HG03175 (cell line): ENCODE measurements around the gene ZBTB46.
"Not testable (repeated sequence)": the region's sequence is repeated elsewhere in the genome, so short reads cannot be mapped to it uniquely, and the experiment has no call there.

Experiments
- ATAC-seq: cut with Tn5 transposase; IDR thresholded peaks from one replicate; pipeline ENCODE4 v1.9.1; 2021; ENCODE audit warnings: mild to moderate bottlenecking, moderate library complexity; ENCODE audit not compliant: unreplicated experiment

Gene ZBTB46, protein sequence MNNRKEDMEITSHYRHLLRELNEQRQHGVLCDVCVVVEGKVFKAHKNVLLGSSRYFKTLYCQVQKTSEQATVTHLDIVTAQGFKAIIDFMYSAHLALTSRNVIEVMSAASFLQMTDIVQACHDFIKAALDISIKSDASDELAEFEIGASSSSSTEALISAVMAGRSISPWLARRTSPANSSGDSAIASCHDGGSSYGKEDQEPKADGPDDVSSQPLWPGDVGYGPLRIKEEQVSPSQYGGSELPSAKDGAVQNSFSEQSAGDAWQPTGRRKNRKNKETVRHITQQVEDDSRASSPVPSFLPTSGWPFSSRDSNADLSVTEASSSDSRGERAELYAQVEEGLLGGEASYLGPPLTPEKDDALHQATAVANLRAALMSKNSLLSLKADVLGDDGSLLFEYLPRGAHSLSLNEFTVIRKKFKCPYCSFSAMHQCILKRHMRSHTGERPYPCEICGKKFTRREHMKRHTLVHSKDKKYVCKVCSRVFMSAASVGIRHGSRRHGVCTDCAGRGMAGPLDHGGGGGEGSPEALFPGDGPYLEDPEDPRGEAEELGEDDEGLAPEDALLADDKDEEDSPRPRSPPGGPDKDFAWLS

DNA sequence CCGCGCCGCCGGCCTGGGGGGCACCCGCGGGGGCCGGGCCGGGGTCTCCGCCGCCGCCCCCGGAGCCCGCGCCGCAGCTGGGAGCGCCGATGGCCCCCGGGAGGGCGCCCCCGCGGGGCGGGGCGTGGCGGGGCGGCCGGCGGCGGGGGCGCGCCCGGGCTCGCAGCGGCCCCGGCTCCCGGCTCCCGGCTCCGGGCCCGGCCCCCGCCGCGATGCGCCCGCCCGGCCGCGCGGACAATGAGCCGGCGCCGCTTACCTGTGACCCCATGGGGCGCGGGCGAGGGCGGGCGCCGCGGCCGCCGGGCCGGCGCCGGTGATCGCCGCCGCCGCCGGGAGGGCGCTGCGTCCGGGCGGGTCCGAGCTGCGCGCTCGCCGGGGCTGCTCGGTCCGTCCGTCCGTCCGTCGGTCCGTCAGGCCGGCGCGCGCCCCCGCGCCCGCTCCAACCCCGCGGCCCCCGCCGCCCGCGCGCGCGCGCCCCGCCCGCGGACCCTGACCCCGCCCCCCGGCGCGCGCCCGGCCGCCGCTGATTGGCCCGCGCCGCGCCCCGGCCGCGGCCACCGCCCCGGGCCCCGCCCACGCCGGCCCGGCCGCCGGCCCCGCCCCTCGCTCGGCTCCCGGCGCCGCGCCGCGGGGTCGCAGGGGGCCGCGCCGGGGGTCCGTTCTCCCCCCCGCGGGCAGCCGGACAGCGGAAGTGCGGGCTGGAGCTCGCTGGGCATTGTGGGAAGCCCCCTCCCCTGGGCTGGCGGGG is at the start of gene ZBTB46:
Gene ZBTB46, minus strand, starts transcription at position 424 of the 748 bp plus-strand sequence. CDS start 40,507 bp downstream, outside the sequence.
- ATAC-seq: peak; percentile 69

DNA sequence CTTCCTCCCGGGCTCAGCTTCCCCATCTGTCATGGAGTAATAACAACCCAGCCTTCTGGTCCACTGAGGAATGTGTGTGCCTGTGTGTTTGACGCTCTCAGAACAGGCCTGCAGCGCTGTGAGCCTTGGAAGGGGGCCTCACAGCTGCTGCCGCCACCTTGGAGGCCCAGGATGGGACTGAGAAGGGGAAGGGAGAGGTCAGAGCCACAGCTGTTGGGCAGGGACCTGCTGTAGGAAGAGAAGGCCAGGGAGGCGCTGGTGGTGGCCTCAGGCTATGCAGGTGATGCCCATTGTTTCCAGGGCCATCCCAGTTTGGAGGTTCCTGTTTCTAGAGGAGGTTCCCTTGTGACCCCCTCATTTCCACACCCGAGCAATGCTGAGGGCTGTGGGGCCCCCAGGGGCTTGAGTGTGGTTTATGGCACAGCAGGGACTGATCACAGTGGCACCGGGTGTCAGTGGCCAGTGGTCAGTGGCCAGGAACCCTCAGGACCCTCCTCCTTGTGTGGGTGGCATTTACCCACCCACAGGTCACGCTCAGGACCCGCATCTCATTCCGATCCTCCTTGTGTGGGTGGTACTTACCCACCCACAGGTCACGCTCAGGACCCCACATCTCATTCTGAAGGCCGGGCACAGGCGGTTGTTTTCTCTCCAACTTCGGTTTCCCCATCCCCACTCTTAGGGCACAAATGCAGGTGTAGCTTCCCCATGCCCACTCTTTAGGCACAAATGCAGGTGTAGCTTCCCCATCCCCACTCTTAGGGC is 48.0 kb upstream of the ZBTB46 start:
- ATAC-seq: no peak

DNA sequence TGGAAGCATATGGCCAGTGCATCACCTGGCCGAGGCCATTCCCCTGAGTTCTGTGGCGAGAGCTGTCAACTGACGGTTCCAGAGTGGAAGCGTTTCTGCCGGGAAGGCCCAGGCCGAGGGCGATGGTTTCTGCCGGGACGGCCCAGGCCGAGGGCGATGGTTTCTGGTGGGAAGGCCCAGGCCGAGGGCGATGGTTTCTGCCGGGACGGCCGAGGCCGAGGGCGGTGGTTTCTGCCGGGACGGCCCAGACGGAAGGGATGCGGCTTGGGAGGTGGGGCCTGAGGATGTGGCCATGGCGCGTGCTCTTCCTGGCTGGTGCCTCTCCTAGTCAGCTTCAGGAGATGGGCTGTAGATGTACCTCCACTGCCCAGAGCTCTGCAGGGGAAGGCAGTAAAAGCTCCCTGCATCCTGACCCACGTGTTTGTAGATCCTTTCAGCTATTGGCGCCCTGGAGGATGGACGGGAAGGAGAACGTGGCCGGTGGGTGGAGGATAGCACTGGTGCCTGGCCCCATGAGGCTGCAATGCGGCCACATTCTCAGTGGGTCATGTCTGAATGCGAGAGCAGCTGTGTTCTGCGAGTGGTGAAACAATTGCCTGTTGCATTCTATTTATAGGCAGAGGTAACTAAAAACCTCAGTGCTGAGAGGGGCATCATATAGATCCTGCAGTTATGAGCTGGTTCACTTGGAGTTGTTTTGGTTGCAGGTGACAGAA is 46.8 kb upstream of the ZBTB46 start:
- ATAC-seq: no peak

DNA sequence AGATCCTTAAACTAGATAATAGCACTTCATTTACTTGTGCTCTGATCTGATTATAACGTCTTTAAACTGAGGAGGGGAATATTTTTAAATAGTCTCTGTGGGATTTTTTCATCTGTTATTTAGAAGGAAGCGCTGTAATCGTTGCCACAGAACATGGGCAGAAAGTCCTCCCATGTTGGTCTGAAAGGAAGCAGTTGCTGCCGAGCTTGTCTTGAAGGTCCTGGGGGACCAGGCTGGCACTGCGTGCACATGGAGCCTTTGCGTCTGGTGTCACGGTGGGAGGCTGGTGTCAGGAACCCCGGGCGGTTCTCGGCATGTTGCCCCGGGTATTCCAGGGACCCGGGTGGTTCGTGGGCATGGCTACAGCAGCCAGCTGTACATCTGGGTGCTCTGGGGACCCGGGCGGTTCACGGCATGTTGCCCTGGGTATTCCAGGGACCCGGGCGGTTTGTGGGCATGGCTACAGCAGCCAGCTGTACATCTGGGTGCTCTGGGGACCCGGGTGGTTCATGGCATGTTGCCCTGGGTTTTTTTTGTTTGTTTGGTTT is 45.5 kb upstream of the ZBTB46 start:
- no peak for ATAC-seq

DNA sequence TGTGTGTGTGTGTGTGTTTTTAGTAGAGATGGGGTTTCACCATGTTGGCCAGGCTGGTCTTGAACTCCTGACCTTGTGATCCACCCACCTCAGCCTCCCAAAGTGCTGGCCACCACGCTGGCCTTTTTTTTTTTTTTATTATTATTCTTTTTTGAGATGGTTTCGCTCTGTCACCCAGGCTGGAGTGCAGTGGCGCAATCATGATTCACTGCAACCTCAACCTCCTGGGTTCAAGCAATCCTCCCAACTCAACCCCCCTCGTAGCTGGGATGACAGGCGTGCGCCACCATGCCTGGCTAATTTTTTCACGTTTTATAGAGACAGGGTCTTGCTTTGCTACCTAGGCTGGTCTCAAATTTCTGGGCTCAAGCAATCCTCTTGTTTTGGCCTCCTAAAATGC is 43.2 kb upstream of the ZBTB46 start:
- ATAC-seq: not testable (repeated sequence)

DNA sequence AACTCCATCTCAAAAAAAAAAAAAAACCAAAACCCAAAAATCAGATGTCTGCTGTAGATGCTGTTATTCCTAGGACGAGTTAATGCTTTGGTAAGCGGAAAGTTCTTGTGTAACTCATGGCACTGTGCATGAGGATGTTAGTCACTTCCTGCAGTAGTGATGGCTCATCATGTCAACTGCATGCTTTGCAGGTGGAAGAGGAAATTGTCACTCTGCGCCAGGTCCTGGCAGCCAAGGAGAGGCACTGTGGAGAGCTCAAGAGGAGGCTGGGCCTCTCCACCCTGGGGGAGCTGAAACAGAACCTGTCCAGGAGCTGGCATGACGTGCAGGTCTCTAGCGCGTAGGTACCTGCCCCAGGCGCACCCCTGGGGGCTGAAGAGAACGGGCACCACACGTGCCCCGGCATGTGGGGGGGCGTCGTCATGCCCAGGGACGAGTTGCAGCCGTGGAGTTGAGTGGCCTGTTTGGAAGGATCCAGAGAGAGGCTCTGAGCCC is 42.5 kb upstream of the ZBTB46 start:
- ATAC-seq: no peak

DNA sequence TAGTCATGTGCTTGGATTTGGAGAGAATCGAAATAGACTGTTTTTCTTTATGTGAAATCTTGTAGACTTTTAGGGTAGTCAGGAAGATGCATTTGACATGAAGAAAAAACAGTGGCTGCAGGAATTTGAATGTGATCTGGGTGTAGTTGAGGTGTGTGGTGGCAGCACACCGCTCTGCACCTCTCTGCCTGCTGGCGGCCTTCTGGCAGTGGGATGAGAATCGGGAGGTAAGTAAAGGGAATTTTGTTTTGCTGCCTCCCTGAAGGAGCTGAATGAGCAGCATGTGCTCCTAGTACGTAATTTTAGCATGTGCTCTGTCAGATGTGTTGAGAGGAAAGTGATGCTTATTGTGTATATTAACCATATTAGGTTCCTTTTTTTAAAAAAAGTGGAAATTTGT is 37.2 kb upstream of the ZBTB46 start:
- no peak for ATAC-seq

DNA sequence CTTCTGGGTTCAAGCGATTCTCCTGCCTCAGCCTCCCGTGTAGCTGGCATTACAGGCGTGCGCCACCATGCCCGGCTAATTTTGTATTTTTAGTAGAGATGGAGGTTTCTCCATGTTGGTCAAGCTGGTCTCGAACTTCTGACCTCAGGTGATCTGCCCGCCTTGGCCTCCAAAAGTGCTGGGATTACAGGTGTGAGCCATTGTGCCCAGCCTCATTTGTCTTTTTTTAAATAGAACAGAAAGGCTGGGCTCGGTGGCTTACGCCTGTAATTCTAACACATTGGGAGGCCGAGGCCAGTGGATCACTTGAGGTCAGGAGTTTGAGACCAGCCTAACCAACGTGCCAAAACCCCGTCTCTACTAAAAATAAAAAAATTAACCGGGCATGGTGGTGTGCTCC is 36.0 kb upstream of the ZBTB46 start:
- ATAC-seq: not testable (repeated sequence)

DNA sequence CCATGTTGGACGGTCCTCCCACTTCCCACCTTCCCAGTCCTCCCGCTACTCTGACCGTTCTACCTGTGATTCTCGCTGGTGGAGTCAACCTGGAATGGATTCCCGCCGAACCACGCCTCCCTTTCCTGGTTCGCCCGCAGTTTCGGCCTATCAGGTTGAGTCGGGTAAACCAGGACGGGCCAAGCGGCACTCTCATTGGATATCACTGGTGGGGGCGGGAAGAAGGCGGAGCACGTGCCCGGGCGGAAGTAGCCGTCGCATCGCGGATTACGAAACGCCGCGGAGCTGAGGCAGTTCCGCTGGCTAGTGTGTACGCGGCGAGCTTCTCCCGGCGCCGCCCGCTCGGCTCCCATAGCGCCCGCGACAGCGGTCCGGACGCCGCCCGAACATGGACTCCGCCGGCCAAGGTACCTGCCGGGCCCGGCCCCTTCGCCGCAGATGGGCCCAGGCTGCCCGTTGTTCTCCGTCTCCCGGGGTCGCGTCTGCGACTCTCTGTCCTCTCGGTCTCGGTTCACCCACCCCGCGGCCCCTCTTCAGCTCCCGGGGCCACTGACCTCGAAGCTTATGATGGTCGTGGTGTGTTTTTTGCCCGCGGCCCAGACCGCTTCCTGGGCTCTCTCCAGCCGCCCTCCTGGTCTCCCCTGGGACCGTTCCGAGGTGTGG is 34.0 kb upstream of the ZBTB46 start, which contains the start of gene TPD52L2:
Gene TPD52L2, plus strand, starts transcription at position 293 of the 663 bp plus-strand sequence. Its CDS starts 96 bp downstream, at position 389.
- peak; percentile 64 for ATAC-seq

DNA sequence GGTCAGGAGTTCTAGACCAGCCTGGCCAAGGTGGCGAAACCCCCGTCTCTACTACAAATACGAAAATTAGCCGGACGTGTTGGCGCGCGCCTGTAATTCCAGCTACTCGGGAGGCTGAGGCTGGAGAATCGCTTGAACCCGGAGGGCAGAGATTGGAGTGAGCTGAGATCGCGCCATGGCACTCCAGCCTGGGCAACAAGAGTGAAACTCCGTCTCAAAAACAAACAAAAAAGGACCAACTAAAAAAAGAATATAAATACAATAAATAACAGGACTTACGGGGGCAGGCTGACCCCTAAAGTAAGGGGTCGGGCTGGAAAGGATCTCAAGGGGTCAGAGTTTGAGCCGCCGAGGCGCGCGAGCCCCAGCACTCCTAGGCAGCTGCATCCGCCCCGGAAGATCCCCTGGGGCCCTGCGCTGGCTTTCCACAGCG is 33.5 kb upstream of the ZBTB46 start:
- ATAC-seq: no peak

DNA sequence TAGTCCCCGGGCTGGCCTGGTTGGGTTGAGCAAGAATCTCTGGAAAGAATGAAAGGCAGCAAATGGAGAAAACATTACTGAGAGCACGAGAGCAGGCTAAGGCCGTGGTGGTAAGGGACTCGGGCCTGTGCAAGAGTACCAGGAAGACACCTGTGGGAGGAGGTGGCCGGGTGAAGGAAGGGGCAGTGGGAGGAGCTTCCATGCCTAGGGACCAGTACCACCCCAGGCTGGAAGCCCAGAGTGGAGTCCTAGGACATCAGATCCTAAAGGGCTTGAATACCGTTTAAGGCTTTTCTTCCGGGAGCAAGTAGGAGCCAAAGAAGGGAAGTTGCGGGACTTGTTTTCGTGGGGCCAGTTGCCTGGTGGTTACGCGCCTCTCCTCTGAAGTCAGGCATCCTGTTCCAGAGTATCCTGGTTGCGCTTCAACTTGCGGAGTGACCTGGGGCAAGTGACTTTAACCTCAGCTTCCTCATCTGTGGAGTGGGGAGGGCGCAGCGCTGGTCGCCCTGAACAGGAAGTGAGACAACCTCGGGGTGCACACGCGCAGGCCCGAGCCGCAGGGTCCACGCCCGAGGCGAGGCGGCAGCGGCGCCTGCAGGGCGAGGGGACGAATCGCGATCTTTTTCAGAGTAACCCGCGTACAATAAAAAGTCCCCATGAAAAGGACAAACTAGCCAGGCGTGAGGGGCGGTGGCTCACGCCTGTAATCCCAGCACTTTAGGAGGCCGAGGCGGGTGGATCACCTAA is 32.9 kb upstream of the ZBTB46 start:
- peak; percentile 78 for ATAC-seq

DNA sequence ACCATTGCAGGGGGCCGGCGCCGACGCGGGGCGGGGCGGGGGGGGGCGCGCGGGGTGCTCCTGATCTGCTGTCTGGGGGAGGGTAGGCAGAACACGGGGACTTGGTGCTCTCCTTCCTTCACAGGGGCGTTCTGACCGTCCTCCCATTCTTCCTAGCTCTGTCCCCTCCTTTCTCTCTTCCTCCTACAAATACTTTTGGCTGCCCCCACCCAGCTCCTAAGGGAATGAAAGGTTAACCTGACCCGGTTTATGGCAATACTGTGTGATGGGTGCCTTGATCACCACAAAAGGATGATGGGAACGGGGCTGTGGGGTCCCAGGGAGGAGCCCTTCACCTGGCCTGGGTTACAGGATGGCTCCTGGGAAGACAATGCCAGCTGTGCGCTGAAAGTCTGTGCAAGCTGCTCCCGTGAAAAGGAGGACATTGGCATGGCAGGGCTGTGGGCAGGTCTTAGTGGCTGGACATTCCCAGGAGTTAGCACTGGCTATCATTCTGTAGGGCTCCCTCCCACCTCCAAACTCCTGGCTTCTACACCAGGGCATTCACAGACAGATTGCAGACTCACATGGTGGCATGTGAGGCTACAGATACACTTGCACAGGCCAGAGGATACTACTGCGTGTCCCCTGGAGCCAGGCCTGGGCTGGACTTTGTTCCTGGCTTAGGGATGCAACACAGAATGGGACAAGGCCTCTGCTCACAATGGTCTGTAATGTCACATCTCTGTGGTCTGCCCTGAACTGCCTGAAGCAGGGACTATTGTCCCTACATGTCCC is 32.1 kb upstream of the ZBTB46 start:
- no peak for ATAC-seq

DNA sequence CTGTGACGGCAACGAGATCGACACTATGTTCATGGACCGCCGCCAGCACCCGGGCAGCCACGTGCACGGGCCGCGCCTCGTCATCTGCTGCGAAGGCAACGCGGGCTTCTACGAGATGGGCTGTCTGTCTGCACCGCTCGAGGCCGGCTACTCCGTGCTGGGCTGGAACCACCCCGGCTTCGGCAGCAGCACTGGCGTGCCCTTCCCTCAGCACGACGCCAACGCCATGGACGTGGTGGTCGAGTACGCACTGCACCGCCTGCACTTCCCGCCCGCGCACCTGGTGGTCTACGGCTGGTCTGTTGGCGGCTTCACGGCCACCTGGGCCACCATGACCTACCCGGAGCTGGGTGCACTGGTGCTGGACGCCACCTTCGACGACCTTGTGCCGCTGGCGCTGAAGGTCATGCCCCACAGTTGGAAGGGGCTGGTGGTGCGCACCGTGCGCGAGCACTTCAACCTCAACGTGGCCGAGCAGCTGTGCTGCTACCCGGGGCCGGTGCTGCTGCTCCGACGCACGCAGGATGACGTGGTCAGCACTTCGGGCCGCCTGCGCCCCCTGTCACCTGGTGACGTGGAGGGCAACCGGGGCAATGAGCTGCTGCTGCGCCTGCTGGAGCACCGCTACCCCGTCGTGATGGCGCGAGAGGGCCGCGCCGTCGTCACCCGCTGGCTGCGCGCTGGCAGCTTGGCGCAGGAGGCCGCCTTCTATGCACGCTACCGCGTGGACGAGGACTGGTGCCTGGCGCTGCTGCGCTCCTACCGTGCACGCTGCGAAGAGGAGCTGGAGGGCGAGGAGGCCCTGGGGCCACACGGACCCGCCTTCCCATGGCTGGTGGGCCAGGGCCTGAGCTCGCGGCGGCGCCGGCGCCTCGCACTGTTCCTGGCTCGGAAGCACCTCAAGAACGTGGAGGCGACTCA is 31.2 kb upstream of the ZBTB46 start:
- ATAC-seq: no peak

DNA sequence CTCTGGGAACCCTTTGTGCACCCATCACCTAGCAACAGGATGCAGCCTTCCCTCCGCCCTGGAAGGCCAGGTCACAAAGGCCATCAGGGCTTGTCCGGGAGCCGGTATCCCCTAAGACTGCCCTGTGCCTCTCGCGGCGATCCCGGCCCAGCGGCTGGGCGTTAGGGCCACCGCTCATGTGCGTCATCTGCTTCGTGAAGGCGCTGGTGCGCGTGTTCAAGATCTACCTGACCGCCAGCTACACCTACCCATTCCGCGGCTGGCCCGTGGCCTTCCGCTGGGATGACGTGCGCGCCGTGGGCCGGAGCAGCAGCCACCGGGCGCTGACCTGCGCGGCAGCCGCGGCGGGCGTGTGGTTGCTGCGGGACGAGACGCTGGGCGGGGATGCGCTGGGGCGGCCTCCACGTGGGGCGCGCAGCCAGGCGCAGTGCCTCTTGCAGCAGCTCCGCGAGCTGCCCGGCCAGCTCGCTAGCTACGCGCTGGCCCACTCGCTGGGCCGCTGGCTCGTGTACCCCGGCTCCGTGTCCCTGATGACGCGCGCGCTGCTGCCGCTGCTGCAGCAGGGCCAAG is 30.4 kb upstream of the ZBTB46 start, which contains the start of gene ABHD16B:
Gene ABHD16B, plus strand, starts transcription at position 134 of the 570 bp plus-strand sequence. Its CDS starts 43 bp downstream, at position 177.
- no peak for ATAC-seq

DNA sequence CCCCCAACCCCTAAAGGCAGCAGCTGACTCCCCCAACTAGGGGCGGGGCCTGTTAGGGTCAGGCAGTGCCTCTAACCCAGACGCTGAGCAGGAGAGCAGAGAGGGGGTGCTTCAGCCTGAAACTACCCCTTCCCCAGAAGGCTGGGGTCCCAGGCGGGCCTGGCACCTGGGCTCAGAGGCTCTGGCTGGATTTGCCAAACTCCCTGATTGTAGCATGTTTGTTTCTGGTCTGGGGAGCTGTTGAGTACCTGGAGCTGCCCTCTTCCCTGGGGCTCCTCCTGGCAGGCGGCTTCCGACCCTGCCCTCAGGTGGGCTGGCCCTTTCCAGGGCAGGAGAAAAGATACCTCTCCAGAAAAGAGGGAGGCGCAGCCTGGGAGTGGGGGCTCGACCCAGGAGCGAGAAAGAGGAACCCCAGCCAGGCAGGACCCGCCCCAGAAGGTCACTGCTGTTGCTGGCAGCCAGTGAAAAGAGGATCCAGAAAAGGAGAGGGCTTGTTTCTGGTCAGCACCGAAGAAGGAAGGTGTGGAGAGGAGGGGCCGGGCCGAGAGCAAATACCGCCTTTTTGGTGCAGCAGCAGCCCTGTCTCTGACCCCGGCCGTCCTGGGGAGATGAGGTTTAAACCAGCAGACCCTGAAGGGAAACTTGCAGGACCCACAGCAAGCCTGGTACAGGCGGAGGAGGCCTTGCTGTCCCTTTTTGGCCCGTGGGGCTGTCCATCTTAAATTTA is 29.4 kb upstream of the ZBTB46 start:
- no peak for ATAC-seq
